GM12892 (cell line): ENCODE data around the gene PTPN11.
A peak's percentile ranks its signal among the peaks of the same experiment; 100 is the strongest.

Experiments used
- POLR2A ChIP-seq: IDR thresholded peaks from 2 replicates; pipeline ENCODE4 v1.6.1; 2011; ENCODE audit warnings: low read depth, low read length, control low read depth
- POLR2AphosphoS5 ChIP-seq: IDR thresholded peaks from 2 replicates; pipeline ENCODE4 v1.6.1; 2011; ENCODE audit warnings: low read depth, low read length, control low read depth

DNA sequence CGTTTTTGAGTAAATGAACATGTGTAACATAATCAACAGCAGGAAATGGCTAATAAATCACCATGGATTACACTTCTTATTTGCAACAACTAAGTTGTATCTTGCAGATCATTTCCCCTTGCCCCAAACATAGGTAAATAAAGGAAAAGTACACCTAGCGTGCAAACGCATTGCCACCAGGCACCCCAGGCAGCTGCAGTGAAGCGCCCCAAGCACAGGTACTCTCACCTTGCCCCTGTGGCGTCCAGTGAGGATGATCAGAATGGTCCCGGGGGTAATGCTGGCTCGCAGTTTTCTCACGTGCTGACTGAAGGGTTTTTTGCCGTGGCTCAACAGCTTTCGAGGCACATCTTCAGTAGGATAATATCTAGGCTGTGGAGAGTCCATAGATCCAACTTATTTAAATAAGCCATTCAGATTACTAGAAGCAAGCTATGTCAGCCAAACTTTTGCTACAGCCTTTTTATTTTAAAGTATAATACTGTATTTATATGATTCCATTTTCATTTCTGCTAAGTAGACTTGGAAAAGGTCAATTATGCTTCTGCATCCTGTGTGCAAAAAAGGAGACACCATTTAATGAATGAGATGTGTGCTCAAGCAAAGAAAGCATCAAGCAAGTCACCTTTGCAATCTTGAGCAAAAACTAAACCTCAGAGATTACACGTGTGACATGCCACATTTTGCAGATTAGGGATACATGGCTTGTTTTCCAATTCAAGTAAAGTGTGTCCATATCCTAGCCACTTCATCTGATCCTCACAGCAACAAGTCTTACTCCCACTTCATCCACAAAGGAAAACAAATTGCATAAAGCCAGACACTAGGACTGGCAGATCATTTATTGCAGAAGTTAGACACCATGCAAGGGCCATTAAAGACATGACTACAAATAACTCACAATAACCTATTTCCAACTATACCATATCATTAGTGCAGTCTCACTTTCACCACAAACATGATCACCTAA, 11.9 kb upstream of the PTPN11 start:
- peak; percentile 7; the same call in 1 of the 2 replicates for TF ChIP-seq POLR2AphosphoS5
- TF ChIP-seq POLR2A = no peak
